Activated naive CD8-positive, alpha-beta T cell (primary cell): Measurements from ENCODE around the gene INPP5A.
"Not testable (repeated sequence)": the region's sequence is repeated elsewhere in the genome, so short reads cannot be mapped to it uniquely, and the experiment has no call there.

Experiments used
- H3K27ac Mint-ChIP-seq: one replicate; pipeline ENCODE4 v1.8.0; 2021; ENCODE audit warnings: mixed read lengths
- H3K27me3 Mint-ChIP-seq: one replicate; pipeline ENCODE4 v1.8.0; 2021; ENCODE audit warnings: mixed read lengths
- H3K36me3 Mint-ChIP-seq: one replicate; pipeline ENCODE4 v1.8.0; 2021; ENCODE audit warnings: mixed read lengths
- H3K4me1 Mint-ChIP-seq: one replicate; pipeline ENCODE4 v1.8.0; 2021; ENCODE audit warnings: low read depth, mixed read lengths
- H3K4me3 Mint-ChIP-seq: one replicate; pipeline ENCODE4 v1.8.0; 2021; ENCODE audit warnings: mild to moderate bottlenecking, mixed read lengths
- H3K9me3 Mint-ChIP-seq: one replicate; pipeline ENCODE4 v1.8.0; 2021; ENCODE audit warnings: low read depth, mixed read lengths

The INPP5A gene

DNA sequence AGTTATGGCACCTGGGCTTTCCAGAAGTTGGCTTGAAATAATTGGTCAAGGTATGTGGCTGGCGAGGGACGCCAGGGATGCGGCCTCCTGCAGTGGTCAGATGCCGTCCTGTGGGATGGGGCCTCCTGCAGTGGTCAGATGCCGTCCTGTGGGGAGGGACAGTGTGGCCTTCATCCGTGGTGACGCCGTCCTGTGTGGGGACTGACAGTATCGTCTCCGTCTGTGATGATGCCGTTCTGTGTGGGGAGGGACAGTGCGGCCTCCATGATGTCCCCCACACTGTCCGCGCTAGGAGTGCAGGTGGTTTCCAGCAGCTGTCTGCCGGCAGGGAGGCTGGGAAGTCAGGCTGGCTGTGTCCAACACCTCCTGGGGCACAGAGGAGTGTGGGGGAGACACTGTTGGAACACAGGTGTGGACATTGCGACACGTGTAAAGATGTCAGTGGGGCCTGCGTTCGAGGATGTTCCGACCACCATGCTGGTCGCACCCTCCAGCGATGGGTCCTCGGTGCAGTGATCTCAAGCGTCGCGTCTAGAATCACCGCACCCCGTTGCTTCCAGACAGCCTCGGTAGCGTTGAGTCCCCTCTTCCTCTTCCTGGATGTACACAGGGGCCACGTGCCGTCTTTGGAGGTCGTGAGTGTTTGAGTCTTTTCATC lies 52.6 kb downstream of the INPP5A start:
- H3K4me1 Mint-ChIP-seq: peaks cover 64% of the 10 kb centered on the region
- no peak overlapping the region for H3K4me3 Mint-ChIP-seq
- peaks cover 2% of the 10 kb centered on the region for H3K36me3 Mint-ChIP-seq
- peak overlapping the region; percentile 34 for H3K27ac Mint-ChIP-seq
- H3K9me3 Mint-ChIP-seq: no peaks in the 10 kb centered on the region
- H3K27me3 Mint-ChIP-seq: no peaks in the 10 kb centered on the region

DNA sequence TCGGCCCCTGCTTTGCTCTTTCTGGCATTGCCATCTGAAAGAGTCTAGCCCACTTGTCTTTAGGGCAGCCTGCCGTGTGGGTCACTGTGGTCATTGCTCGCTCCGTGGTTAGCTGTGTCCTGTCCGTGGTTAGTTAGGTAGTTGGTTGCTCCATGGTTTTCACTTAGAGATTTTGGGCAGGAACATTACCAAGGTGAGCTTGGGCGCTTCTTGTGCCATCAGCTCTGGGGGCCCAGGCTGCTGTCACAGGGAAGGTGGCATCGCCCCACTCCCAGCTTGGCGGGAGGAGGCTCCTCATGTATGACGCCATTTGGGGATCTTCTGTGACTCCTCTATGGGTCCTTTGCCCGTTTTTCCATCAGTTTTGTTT lies 53.1 kb downstream of the INPP5A start:
- Mint-ChIP-seq H3K36me3 (peaks cover 2% of the 10 kb centered on the region), H3K27me3 (no peaks in the 10 kb centered on the region), H3K4me3 (no peak overlapping the region), H3K4me1 (peaks cover 67% of the 10 kb centered on the region), H3K27ac (no peak overlapping the region), H3K9me3 (no peaks in the 10 kb centered on the region)

DNA sequence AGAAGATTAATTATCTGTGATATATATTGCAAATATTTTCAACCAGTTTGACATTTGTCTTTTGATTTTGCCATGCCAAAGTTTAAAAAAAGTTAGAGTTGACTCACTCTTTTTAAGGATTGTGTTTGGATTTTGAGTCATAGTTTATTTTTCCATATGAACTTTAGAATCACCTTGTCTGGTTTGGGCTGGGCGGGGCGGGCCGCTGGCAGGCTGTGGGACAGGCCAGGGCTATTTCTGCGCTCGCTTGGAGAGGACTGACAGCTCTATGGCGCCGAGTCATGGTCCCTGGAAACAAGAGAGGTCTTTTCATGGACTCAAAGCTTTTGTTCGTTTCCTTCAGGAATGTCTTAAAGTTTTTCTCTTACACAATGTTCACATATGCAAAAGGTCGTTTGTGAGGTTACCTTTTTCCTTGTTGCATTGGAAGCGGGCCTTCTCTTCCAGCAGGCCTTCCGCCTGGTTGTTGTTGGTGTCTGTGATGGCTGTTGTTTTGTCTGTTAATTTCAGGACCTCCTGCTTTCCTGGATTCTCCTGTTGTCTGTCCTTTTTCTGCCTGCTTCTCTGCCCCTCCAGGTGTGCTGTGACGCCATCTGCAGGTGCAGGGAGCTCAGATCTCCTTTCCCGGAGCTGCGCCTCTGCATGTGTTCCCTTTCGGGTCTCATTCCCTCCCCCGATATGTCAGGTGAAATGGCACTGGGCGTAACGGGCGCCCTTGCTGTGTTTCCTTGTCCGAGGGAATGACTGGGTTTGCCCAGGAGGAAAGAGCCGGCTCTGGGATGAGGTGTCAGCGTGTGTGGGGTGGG lies 53.8 kb downstream of the INPP5A start:
- Mint-ChIP-seq H3K4me3 (no peak overlapping the region), H3K36me3 (peaks cover 2% of the 10 kb centered on the region), H3K4me1 (peaks cover 70% of the 10 kb centered on the region), H3K9me3 (no peaks in the 10 kb centered on the region), H3K27ac (no peak overlapping the region), H3K27me3 (no peaks in the 10 kb centered on the region)

DNA sequence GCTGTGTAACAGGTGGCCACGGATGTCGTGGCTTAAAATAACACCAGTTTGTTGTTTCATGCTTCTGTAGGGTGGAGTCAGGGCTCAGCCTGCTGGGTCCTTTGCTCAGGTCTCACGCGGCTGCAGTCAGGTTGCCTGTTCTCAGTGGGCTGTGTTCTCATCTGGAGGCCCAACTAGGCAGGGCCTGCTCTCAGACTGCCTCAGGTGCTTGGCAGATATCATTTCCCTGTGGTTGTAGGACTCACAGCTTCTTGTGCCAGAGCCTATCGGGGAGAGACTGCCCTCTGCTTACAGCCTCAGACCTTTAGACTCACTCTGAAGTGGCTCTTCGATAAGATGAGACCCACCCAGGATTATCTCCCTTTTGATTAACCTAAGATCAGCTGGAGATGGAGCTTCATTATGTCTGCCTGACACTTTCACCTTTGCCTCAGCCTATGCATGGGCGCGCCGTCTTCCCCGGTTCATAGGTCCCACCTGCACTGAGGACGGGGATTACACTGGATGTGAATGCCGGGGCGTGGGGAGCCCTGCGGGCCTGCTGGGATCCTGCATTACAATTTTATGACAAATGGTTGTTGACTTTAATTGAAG lies 55.3 kb downstream of the INPP5A start:
- Mint-ChIP-seq H3K27me3 (no peaks in the 10 kb centered on the region), H3K4me1 (peaks cover 66% of the 10 kb centered on the region), H3K36me3 (no peaks in the 10 kb centered on the region), H3K27ac (peak overlapping the region; percentile 86), H3K9me3 (no peaks in the 10 kb centered on the region), H3K4me3 (no peak overlapping the region)

DNA sequence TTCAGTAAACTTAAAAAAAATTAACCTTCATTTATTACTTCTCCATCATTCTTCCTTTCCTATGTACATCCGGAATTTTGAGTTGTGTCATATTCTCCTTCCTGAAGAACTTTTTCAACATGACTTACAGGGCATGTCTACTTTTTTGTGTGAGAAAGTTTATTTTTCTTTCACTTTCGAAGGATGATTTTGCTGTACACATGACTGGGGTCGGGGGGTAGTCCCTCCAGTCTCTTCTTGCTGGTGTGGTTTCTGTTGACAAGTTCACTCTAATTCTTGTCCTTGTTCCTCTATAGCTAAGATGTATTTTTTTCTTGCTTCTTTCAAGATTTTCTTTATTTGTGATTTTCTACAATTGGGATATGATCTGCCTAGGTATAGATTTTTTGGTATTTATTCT lies 55.8 kb downstream of the INPP5A start:
- H3K4me3 Mint-ChIP-seq: peak overlapping the region; percentile 71
- H3K27ac Mint-ChIP-seq: peak overlapping the region; percentile 86
- H3K4me1 Mint-ChIP-seq: peaks cover 63% of the 10 kb centered on the region
- H3K27me3 Mint-ChIP-seq: no peaks in the 10 kb centered on the region
- H3K9me3 Mint-ChIP-seq: no peaks in the 10 kb centered on the region
- peaks cover 2% of the 10 kb centered on the region for H3K36me3 Mint-ChIP-seq

DNA sequence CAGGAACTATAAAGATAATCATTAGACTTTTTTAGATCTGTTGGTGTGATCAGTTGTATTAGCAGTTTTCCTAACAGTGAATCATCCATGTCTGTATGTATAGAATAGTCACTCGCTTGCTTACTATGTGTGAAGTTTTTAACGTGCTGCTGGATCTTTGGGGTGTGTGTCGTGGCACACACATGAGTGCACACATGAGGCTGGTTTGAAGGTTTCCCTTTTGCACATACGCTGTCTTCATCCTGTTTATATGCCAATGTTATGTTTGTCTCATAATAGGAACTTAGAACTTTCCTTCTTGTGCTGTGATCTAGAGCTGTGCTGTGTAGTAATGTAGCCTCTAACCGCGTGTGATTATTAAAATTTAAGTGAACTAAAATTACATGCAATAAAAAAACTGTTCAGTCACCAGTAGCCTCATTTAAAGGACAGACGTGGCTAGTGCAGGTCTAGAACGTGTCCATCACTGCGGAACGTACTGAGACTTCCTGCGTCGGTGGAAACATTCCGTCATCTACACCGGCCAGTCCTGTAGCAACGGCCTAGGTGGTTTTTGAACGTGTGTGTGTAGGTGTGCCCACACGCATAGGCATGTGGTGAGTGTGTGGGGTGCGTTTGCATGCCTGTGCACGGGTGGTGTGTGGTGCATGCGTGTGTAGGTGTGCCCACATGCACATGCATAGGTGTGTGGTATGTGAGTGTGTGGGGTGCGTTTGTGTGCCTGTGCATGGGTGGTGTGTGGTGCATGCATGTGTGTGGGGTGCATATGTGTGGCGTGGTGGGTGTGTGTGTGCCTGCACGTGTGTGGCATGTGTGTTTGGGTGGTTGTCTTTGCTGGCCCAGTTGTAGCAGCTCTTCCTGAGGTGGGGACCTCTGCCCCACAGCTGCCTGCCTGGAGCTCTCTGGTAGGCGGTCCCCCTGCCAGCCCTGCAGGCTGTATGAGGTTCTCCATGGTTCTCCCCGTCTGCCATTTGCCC lies 56.6 kb downstream of the INPP5A start:
- Mint-ChIP-seq H3K27ac (peak overlapping the region; percentile 86), H3K9me3 (no peaks in the 10 kb centered on the region), H3K36me3 (peaks cover 5% of the 10 kb centered on the region), H3K27me3 (no peaks in the 10 kb centered on the region), H3K4me3 (peak overlapping the region; percentile 71), H3K4me1 (peaks cover 61% of the 10 kb centered on the region)

DNA sequence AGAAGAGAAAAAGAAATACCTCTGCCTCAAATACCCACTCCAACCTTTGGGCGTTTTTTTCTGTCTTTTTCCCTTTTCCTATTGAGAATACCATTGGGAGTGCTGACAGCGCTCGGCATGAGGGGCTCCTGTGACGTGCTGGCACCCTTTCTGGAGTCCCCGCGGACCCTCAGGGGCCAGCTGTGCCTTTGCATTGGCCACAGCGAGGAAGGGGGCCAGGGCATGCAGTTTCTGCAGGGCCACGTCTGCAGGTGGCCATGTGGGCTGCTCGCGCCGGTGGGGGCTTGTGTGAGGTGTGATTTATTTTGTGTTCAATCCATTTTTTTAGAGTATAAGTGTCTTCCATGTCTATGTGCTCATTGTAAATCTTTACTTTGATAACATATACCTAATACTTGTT lies 57.4 kb downstream of the INPP5A start:
- Mint-ChIP-seq H3K9me3 (no peaks in the 10 kb centered on the region), H3K36me3 (peaks cover 6% of the 10 kb centered on the region), H3K4me1 (peaks cover 58% of the 10 kb centered on the region), H3K27me3 (no peaks in the 10 kb centered on the region), H3K4me3 (no peak overlapping the region), H3K27ac (peak overlapping the region; percentile 41)

DNA sequence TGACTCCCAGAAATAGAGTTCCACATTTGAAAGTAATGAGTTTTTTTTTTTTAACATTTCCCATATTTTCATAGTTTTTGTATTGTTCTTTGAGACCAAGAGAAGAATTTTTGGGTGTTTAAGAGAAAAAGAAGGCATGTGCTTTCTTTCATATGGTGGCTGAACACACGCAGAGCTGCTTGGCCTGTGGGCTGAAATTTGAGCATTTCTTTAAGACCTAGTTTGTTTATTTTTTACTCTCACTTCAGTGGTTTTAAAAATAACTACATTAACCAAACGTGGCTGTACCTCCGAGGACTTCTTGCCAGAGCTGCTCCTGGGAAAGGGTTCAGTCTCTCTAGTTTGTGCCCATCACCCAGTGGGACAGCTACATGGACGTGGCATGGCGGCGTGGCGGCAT lies 58.3 kb downstream of the INPP5A start:
- Mint-ChIP-seq H3K4me3 (no peak overlapping the region), H3K27ac (no peak overlapping the region), H3K9me3 (peaks cover 5% of the 10 kb centered on the region), H3K27me3 (no peaks in the 10 kb centered on the region), H3K36me3 (peaks cover 12% of the 10 kb centered on the region), H3K4me1 (peaks cover 52% of the 10 kb centered on the region)

DNA sequence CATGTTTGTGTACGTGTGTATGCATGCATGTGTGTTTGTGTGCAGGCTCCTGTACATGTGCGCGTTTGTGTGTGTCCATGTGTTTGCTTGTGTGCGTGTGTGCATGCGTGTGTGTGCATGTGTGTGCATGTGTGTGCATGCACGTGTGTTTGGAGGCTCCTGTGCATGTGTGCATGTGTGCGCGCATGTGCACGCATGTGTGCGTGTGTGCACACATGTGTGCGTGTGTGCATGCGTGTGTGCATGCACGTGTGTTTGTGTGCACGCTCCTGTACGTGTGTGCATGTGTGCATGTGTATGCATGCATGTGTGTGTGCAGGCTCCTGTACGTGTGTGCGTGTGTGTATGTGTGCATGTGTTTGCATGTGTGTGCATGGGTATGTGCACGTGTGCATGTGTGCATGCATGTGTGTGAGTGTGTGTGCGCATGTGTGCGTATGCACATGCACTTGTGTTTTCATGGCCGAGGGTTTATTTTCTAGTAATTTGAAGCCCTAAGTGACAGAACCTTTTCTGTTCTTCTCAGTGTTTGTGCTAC lies 59.2 kb downstream of the INPP5A start:
- H3K4me3 Mint-ChIP-seq: no peak overlapping the region
- no peak overlapping the region for H3K27ac Mint-ChIP-seq
- H3K27me3 Mint-ChIP-seq: no peaks in the 10 kb centered on the region
- H3K36me3 Mint-ChIP-seq: peaks cover 14% of the 10 kb centered on the region
- peaks cover 55% of the 10 kb centered on the region for H3K4me1 Mint-ChIP-seq
- peaks cover 5% of the 10 kb centered on the region for H3K9me3 Mint-ChIP-seq

DNA sequence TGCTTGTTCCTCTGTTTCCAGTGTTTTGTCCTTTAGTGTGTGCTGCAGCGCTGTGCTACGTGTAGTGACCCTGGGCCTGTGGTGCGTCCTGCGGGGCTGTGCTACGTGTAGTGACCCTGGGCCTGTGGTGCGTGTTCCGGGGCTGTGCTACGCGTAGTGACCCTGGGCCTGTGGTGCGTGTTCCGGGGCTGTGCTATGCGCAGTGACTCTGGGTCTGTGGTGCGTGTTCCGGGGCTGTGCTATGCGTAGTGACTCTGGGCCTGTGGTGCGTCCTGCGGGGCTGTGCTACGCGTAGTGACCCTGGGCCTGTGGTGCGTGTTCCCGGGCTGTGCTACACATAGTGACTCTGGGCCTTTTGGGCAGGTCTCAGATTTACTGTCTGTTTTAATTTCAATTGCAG lies 60.1 kb downstream of the INPP5A start:
- Mint-ChIP-seq H3K36me3 (peaks cover 14% of the 10 kb centered on the region), H3K4me1 (peaks cover 50% of the 10 kb centered on the region), H3K27me3 (no peaks in the 10 kb centered on the region), H3K9me3 (peaks cover 5% of the 10 kb centered on the region), H3K4me3 (no peak overlapping the region), H3K27ac (no peak overlapping the region)

DNA sequence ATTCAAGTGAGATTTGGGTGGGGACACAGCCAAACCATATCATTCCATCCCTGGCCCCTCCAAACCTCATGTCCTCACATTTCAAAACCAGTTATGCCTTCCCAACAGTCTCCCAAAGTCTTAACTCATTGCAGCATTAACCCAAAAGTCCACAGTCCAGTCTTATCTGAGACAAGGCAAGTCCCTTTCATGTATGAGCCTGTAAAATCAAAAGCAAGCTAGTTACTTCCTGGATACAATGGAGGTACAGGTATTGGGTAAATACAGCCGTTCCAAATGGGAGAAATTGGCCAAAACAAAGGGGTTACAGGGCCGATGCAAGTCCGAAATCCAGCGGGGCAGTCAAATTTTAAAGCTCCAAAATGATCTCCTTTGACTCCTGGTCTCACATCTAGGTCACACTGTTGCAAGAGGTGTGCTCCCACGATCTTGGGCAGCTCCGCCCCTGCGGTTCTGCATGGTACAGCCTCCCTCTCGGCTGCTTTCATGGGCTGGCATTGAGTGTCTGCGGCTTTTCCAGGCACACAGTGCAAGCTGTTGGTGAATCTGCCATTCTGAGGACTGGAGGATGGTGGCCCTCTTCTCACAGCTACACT lies 61.5 kb downstream of the INPP5A start:
- not testable (repeated sequence) for H3K9me3 Mint-ChIP-seq, H3K27ac Mint-ChIP-seq, H3K4me3 Mint-ChIP-seq, H3K27me3 Mint-ChIP-seq
- Mint-ChIP-seq H3K4me1 (peaks cover 41% of the 10 kb centered on the region), H3K36me3 (peaks cover 17% of the 10 kb centered on the region)

DNA sequence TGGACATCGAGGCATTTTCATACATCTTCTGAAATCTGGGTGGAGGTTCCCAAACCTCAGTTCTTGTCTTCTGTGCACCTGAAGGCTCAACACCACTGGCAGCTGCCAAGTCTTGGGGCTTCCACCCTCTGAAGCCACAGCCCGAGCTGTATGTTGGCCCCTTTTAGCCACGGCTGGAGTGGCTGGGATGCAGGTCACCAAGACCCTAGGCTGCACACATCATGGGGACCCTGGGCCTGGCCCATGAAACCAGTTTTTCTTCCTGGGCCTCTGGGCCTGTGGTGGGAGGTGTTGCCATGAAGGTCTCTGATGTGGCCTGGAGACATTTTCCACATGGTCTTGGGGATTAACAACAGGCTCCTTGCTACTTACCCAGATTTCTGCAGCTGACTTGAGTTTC lies 62.1 kb downstream of the INPP5A start:
- no peaks in the 10 kb centered on the region for H3K27me3 Mint-ChIP-seq
- peaks cover 17% of the 10 kb centered on the region for H3K36me3 Mint-ChIP-seq
- no peak overlapping the region for H3K27ac Mint-ChIP-seq
- H3K4me3 Mint-ChIP-seq: no peak overlapping the region
- peaks cover 40% of the 10 kb centered on the region for H3K4me1 Mint-ChIP-seq
- peaks cover 5% of the 10 kb centered on the region for H3K9me3 Mint-ChIP-seq

DNA sequence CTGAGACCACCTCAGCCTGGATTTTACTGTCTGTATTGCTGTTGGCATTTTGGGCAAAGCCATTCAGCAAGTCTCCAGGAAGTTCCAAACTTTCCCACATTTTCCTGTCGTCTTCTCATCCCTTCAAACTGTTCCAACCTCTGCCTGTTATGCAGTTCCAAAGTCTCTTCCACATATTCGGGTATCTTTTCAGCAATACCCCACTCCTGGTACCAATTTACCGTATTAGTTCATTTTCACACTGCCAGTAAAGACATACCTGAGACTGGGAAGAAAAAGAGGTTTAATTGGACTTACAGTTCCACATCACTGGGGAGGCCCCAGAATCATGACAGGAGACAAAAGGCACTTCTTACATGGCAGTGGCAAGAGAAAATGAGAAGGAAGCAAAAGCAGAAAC lies 62.8 kb downstream of the INPP5A start:
- H3K9me3 Mint-ChIP-seq: peaks cover 5% of the 10 kb centered on the region
- no peak overlapping the region for H3K27ac Mint-ChIP-seq
- H3K4me3 Mint-ChIP-seq: no peak overlapping the region
- H3K27me3 Mint-ChIP-seq: no peaks in the 10 kb centered on the region
- H3K36me3 Mint-ChIP-seq: peaks cover 17% of the 10 kb centered on the region
- peaks cover 35% of the 10 kb centered on the region for H3K4me1 Mint-ChIP-seq

DNA sequence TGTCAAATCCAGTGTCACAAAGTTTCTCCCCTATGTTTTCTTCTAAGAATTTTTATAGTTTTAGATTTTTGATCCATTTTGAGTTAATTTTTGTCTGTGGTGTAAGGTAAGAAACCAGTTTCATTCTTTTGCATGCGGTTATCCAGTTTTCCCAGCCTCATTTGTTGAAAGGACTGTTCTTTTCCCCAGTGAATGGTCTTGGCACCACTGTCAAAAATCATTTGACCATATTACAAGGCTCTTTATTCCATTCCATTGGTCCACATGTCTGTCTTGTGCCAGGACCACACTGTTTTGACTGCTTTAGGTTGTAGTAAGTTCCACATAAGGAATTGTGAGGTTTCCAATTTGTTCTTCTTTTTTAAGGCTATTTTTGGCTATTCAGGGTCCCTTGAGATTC lies 64.0 kb downstream of the INPP5A start:
- Mint-ChIP-seq H3K4me3 (no peak overlapping the region), H3K4me1 (peaks cover 31% of the 10 kb centered on the region), H3K27ac (no peak overlapping the region)

More for the DNA sequence above, 64.0 kb downstream of the INPP5A start:
- peaks cover 5% of the 10 kb centered on the region for H3K9me3 Mint-ChIP-seq
- peaks cover 17% of the 10 kb centered on the region for H3K36me3 Mint-ChIP-seq
- H3K27me3 Mint-ChIP-seq: no peaks in the 10 kb centered on the region
